ENCODE data around the gene RABGAP1.

Gene RABGAP1

GRCh38 chr9:123115146-123115913 is 174.5 kb downstream of the RABGAP1 start:
- no peak for DNase-seq

DNA sequence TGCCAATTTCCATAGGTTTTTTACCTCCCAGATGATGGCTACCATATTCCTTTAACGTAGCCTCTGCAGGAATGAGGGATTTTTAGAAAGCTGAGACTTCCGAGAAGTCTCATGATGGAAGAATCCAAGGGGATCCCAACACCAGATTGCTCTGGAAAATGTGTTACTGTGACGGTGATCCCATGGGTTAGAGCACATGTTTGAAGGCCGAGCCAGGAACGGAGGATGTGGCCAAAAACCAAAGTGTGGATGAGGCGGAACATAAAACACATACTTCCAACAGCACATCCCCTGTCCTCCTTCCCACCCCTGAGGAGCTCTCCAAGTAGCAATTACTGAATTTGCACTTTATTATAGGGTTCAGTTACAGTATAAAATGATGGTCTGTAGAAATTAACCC is 175.2 kb downstream of the RABGAP1 start:
- DNase-seq: no peak

- DNase-seq: no peak
Observed at GRCh38 chr9:123119566-123119965, 178.7 kb downstream of the RABGAP1 start.

DNA sequence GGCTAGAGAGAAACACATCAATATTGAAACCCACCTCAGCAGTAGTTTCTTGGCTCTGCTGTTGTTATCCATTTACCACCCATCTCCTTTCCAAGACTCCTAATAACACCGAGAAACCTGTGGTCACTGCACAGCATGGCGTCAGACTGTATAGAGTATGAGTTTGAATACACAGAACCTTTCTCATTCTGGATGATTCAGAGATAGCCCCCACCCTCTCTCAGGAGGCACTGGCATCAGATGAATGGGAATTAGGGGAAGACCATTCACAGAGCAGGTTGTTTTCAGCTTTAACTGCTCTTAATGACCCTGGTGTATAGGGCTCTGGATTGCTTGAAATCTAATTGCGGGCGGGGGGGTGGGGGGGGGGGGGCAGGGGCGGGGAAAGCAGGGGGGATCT is 179.3 kb downstream of the RABGAP1 start:
- no peak for DNase-seq

GRCh38 chr9:123120953-123121352 is 180.1 kb downstream of the RABGAP1 start:
- no peak for DNase-seq

DNA sequence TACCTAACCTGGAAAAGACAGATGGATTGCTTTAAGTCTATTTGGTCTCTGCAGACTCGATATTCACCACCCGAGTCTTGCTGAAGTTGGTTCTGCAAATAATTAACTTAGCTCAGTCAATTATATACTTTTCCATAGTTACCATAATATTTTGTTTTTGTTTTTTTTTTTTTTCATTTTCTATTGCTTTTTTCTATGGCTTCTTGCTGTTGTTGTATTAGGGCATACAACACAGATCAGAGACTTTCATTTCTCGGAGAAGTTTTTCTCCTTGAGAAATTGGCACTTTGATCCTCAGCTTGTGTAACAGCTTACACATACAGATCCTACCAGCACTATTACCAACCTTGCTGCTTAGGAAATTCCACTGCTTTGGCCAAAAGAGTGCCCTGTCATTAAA is 180.6 kb downstream of the RABGAP1 start:
- no peak for DNase-seq

DNA sequence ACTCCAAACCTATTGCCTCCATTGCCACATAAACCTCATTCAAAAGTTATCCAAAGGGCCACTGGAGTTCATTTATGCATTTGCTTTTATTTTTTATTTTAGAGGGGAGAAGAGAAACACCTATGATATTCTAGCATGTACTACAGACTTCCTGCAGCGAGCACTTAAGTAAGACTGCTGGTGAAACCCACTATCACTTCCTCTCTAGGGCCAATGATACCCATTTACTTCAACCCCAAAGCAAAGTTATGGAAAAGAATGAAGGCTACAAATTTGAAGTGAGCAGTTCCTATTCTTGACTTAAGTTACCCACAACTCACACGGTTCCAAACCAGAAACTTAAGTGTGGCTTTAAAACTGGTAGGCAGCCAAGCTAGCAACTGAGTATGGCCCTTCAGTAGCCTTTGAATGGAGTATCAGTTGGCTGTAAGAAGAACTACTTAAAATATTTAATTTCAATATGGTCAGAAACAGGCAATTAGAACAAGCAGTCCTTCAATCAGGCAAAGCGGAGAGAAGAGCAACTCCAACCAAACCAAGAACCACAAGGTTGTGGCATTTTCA is 186.8 kb downstream of the RABGAP1 start:
- no peak for DNase-seq

DNA sequence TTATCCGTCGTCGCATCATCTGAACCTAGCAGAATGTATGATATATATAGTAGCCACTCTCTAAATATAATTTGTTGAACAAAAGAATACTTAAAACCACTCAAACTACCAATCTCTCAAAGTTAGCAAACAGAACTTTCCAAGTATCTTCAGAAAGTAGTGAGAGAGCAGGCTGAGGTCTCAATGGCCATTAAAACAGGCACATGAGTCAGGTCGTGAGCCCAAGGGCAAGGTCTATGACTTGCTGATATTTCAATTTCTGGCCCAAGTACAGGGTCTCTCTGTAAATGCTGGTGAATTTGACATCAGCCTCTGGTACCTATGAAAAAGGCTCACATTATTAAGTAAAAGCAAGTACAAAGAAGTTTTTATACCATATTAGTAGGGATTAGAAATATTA is 187.8 kb downstream of the RABGAP1 start:
- DNase-seq: no peak

DNA sequence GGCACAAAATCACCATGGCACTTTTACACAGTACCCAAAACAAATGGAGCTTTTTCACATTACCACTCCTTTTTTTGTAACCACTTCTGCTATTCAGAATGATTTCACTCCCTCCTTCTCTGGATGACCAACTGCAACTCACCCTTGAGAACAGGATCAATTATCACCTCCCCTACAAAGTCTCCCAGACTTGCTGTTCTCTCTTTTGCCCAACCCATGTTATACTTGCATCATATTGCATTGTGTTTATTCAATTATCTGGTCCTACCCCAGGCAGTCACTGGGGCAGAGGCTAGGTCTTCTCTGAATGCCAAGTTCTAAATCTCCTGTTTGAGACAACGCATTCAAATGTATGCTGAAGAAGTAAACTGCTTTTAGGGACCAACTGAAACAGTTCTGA is 188.6 kb downstream of the RABGAP1 start:
- DNase-seq: no peak

DNA sequence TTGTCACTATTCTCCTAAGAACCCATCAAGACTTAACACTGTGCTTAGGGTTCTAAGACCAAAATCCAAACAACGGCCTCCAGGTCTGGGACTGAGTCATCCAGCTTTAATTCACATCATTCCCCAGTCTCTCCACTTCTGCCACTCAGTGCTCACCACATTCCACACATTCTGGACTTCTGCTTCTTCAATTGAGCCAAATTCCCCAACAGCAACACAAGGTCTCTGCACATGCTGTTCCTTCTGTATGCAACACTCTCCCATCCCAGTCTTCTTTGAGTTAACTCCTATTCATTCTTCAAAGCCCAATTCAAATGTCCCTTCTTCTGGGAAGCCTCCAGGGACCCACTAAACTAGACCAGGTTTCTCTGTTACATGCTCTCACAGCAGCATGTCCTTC is 190.4 kb downstream of the RABGAP1 start:
- peak; percentile 83 for DNase-seq

DNA sequence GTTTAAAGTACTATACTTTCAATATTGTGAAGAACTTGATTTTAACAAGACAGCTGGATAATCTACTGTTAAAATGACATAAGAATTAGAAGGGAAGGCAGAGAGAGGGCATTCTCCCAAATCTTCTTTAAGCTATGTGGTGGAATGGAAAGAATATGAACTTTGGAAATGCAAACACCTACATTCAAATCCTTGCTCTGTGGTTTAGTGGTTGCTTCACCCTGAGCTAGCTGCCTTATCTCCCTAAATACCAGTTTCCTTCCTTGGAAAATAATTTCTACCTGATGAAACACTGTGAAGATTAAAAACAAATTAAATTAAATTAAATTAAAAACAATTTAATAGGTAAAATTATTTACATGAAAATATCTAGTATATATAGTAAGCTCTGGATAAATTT is 191.2 kb downstream of the RABGAP1 start:
- DNase-seq: no peak

DNA sequence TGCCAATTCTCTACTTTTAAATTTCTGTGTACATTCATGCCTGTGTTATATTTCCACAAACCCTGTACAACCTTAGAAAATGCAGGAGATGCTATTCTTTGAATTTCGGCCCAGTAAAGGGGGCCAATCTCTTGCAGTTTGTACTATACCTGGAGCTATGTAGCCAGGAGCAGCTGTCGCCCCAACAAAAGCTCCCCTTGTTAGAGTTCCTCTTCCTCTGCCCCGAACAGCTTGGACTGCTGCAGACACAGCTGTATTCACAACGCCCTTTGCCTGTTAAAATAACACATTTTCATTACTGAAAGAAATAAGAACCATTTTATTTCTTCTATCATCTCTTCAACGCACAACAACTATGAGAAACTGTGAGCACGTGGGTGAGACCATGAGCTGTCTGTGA is 191.9 kb downstream of the RABGAP1 start:
- no peak for DNase-seq

DNA sequence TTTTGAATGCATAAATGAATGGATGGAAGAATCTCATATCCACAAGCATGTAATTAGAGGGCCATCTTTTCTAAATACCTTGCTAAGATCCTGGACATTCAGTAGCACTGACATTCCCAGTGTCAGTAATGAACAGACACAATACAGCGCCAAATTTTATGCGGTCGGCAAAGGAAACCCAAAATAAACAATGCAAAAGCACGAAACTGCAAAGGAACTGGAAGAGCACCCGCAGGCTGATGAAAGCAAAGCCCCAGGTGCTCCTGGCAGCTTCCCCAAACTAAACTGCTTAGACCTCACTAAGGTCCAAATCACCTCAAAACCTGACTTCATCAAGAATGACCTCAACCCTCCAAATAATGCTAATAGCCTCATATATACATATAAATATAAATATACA is 194.6 kb downstream of the RABGAP1 start:
- no peak for DNase-seq

- no peak for DNase-seq
Observed at GRCh38 chr9:123138163-123138562, 197.3 kb downstream of the RABGAP1 start.

DNA sequence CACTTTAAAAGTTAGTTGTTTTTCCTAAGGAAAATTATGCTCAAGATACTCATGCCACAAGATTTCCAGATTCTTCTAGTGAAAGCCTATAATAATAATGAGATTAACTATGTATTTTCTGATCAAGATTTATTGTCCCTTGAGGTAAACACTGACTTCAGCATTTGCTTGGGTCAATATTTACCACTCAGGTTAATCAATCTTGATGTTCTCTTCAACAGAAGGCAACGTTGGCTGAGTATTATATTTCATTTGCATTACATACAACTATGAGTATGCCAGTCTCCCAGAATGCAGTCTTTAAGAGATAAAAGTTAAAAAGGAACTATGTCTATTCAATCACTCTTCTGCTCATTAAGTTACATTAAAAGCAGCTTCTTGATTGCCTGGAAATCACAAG is 208.2 kb downstream of the RABGAP1 start:
- DNase-seq: no peak

DNA sequence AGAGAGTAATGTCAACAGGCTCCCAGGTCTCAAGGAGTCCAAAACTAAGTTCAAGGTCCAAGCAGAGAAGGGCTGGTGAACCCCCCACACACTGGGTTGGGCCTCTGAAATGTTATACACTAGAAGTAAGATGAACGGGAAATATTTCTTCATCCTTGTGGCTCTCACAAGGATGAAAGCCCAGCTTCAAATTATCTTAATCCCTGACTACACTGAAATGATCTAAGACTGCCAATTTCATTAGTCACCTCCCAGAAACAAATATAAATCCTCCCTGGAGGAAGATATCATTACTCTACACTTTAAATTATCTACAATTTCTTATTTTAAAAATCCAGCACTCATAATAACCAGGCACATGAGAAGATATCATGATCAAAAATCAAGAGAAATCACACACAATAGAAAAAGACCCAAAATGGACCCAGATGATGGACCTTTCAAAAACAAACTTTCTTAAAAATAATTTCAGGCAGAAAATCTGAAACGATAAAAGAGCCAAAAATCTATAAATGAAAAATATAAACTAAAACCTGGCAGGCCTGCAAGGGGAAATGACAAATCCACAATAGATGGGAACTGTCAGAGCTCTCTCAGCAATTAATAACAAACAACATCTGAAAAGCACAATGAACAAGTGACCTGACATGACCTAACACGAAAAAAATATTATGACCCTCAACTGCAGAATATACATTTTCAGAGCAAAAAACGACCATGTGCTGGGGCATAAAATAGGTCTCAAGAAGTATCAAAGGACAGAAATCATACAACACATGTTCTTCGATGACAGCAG is 210.1 kb downstream of the RABGAP1 start:
- no peak for DNase-seq
